ENCODE results near the gene CNNM3.
A peak's percentile ranks its signal among the peaks of the same experiment; 100 is the strongest.

Gene CNNM3

DNA sequence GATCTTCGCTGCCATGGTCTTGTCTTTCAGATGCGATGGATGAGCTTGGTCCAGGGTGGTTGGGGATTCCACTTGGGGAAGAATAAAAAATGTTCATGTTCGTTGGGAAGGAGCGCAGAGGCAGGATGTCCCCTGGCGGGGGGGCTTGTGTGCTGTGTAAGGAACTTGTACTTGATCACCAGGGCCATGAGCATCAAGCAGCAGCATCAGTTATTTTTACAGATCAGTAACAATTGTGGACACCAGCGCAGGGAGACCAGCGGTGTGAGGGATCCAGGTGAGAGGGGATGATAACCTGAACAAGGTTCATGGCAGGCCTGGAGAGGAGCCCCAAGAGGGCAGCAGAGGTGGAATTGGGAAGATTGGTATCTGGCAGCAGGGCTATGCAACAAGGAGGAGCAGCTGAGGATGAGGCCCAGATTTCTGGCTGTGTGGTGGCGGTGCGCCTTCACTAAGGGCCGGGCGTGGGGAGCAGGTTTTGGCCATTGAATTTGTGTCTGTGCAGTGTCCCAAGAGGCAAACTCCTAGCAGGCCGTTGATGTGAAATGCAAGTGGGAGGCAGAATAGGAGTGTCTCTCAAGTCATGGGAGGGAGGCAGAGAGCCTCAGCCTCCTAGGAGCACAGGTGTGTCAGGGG, 3.9 kb downstream of the CNNM3 start:
- DNase-seq = no peak

DNA sequence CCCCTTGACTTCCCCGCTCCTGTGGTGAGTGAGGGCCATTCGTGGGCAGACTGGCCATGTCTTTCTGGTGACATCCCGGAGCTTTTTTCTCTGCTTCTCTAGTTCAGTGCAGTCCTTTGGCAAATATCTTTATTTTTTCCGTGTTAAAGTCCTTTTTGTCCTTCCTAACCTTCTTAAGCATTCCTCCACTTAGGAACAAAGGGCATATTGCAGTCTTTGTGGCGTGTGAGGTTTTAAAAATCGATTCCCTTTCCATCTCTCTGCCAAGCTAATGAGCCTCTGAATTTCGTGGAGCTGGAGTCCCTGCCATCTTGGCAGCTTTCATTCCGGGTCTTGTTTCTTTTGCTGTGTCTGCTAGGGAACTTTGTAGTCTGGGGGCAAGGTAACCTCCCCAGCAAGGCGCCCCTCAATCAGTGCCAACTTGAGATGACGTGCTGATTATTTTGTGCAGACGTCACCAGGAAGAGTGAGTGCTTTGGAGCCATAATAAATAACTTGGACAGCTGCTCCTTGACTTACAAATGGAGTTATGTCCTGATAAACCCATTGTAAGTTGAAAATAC, 5.1 kb downstream of the CNNM3 start:
- DNase-seq = no peak

DNA sequence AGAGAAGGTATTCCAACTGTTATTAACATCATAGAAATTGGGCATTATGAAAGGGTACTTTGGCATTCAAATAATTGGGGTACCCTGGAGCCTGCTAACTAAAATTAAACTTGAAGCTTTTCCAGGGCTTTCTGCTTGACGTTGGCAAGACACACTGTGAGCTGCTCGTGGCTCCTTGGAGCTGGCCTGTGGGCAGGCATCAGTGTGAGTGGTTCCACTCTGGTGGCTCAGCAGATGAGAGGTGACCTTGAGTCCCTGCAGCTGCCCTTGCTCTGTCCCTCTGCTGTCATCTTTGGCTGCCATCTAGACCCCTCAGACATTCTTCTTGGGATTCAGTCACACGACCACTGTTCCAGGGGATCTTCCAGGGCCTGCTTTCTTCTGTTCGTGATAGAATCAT, 6.7 kb downstream of the CNNM3 start:
- DNase-seq = no peak

DNA sequence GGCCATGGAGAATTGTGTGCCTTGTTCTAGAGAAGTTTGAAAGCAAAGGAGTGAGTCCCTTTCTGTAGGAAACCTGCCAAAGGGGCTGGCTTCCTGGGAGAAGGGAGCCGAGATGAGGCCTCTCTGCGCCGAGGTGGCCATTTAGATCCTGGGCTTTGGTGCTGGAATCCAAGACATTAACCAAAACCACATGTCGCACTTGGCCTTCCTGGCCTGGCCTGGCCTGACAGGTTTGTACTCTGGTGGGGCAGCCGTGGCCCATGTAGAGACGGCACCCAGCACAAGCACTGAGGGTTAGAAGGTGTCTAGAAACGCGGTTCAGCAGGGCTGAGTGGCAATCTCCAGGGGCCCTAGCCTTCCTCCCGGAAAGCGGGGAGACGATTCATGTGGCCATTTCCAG, 7.1 kb downstream of the CNNM3 start:
- DNase-seq = no peak

DNA sequence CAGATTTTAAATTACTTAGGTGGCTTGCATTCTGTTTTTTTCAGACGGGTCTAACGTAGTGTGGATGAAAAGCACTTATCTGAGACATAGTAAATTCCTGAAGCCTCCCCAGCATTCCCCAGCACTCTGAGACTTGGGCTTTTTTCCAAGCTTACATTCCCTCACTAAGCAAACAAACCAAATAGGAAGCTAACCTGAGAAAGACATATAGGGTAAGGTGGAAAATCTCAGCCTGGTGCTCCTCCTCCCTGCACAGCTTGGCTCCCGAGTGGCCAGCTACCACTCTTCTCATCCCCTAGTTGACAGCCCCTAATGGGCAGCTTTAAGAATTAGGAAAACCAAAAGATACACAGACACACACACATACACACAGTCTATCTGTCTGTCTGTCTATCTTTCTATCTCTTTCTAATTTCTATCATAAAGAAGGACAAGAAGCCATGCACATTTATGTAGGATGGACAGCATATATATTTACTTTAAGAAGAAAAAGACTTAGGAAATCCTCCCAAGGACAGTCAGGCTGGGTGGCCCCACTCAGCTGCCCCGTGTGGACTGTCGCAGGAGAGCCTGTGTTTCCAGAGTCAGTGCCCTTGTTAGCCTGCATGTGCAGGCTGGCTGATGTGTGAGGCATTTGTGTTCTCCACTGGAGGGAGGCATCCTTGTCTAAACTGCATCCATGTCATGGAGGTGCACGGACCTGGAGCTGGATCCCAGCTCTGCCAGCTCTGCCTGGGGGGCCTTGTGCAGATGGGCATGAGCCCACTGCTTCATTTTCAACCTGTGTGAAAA, 8.2 kb downstream of the CNNM3 start:
- no peak for DNase-seq

DNA sequence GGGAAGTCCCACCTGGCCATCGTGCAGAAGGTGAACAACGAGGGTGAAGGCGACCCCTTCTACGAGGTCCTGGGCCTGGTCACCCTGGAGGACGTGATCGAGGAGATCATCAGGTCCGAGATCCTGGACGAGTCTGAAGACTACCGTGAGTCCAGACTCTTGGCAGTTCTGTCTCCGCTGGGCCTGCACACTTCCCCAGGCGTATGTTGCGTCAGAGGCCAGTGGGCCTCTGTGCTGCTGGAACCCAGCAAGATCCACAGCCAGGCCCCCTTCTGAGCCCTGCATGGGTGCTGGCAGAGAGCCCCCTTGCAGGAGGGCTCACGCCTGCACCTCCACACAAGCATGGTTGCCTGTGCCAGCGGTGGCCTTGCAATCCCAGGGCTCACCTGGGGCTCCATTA, 9.0 kb downstream of the CNNM3 start:
- DNase-seq = no peak

DNA sequence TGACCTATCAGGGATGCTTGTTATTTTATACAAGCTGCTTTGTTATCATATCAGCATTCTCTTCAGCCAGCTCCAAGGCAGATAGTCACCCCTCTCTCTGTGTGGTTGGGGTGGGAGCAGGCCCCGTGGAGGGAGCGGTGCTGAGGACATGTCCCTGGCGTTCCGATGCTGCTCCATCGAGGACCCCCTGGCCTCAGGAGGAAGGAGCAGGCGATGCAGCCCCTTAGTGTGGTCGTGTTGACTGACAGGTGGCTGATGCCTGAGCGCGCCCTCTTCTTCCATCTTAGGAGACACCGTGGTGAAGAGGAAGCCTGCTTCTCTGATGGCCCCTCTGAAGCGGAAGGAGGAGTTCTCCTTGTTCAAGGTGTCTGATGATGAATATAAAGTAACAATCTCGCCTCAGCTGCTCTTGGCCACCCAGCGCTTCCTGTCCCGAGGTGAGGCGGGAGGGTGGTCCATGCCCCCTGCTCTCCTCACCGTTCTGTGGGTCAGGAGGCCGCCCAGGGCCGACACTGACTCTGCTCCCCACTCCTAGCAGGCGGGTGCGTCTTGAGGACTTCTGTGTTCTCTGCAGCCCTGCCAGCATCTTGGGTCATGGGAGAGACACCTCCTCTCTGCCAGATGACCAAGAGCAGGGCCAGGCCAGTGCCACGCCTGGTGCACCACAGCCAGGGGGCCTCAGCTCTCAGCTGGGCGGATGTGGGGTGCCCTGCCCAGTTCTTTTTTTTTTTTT, 10.6 kb downstream of the CNNM3 start:
- DNase-seq = no peak

DNA sequence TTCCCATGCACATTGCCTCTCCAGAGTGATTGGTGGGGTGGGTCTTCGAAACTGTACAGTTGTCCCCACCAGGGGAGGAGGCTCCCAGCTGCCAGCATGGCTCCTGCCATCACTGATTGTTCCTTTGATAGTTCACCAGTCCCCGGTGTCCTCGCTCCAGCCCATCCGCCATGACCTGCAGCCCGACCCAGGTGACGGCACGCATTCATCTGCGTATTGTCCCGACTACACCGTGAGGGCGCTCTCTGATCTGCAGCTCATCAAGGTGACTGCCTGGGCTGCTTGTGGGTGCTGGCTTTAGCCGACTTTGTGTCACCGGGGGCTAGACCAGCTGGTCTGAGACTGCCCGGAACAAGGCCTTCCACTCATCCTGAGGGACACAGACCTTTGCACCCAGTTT, 12.4 kb downstream of the CNNM3 start:
- DNase-seq = no peak

DNA sequence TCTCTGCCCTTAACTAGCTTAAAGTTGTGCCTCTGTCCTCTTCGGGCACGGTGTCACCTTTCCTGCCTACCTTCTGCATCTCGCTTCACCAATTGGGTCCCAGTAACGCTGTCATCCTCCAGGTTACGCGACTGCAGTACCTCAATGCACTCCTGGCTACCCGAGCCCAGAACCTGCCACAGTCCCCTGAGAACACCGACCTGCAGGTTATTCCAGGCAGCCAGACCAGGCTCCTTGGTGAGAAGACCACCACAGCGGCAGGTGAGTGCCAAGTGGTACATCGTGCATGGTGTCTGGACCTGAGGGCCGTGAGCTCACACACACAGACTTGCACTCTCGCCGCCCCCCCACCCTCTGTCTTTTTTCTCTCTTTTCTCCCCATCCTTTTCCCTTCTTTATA, 12.8 kb downstream of the CNNM3 start:
- no peak for DNase-seq

DNA sequence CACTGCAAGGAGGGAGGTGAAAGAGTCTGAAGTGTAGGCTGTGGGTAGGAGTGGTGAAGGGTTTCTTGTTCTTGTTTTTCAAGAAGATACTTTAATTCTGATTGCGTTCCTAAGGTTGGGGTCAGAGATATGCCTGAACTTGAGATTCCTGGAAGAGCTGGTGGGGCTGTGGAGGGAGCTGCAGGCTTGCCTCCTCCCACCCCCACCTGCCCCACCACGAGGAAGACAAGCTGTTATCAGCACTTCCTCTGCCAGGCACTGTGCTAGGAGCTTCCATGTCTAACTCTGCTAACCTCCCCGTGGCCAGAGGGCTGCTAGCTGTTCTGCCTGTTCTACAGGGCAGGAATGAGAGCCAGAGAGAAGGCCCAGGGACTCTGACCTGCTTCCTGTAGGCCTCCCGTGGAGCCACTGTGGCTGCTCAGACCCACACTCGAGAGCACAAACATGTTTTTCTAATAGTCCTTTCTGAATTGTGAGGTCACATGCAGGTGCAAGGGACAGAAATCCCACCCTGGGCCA, 14.0 kb downstream of the CNNM3 start:
- DNase-seq = no peak

DNA sequence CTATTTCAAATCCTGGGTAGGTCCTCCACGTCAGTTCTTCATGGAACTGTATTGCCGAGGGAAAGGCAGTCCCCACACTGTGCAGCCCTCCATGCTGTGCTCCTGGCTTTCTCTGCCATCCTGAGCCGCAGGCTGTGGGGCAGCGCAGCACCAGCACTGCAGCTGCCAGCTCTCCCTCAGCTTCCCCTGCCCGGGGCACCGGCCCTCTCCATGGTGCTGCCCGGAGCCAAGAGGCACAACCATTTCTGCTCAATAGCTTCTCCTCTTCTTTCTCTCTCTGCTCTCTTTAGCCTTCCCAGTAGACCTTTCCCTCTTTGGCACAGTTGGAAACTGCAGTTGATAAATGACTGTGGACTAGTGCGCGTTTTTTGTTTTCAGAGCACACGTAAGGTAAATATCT, 15.6 kb downstream of the CNNM3 start:
- no peak for DNase-seq

DNA sequence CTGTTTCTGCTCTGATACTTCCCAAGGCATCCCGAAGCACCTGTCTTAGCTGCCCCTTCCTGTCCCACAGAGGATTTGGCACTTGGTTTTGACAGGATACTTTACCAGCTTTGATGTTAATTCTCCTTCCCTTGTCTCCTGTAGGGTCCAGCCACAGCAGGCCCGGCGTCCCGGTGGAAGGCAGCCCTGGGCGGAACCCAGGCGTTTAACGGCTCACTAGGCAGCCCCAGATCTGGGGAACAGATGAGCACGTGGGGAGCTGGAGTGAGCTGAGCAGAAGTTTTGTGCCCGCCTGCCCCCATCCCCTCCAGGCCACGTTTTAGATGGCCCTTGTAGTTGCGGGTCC, 16.3 kb downstream of the CNNM3 start:
- no peak for DNase-seq

DNA sequence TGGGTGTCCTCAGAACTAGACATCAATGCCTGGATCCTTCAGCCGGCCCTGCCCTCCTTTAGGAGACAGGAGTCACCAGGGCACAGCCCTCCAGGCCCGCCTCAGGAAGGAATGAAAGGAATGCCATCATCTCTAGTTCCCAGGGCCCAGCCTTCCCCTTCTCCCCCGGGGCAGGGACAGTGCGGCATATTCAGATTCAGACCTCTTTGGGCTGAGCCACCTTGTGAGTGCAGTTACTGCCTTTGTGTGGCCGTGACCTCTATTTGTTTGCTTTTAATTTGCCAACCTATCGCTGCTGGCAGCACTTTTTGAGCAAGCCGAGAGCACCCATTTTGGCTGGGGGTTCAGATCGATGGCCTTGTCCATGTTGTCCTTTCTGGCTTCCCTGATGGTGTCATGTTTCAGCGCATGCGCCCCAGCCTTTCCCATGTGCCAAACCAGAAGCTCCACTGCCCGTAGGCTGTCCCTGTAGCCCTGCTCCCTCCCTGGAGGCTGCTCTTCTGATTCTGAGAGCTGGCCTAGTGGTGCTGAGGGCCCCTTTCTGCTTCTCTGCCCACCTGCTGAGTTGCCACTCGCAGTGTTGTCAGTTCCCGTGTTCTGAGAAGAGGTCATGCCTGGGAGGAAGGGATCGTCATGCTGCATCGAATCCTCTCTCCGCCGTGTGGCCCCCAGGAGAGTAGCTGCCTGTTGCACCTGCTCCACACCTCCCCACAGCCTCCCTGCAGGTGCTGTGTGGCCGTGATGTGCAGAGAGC, 16.9 kb downstream of the CNNM3 start:
- peak; percentile 83 for DNase-seq

DNA sequence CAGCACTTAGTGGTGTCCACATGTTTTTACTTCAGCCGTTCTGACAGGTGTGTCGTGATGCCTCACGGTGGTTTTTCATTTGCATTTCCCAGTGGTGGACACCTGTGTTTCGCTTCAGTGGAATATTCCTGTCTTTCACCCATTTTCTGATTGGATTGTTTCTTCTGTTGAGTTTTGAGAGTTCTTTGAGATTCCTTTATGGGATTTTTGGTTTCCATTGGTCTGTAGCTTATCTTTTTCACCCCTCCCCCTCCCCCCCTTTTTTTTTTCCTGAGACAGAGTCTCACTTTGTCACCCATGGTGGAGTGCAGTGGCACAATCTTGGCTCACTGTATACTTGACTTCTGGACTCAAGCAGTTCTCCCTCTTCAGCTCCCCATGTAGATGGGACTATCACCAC, 19.8 kb downstream of the CNNM3 start:
- DNase-seq = no peak

DNA sequence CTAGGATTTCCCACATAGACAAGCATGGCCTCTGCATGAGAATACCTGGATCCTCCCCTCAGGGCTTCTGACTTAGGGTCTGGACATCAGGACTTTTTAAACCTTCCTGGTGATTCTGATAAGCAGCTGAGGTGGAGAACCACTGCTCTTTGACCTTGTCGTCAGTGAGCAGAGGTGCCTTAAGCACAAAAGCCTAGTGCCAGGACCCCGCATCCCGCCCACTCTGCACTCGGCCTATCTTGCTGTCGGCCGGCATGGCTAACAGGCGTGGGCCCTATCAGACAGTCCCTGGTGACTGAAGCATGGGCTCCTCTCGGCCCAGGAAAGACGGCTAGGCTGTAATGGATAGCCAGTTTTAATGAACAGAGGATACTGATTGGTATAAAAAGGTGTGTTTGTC, 21.5 kb downstream of the CNNM3 start:
- DNase-seq = no peak

DNA sequence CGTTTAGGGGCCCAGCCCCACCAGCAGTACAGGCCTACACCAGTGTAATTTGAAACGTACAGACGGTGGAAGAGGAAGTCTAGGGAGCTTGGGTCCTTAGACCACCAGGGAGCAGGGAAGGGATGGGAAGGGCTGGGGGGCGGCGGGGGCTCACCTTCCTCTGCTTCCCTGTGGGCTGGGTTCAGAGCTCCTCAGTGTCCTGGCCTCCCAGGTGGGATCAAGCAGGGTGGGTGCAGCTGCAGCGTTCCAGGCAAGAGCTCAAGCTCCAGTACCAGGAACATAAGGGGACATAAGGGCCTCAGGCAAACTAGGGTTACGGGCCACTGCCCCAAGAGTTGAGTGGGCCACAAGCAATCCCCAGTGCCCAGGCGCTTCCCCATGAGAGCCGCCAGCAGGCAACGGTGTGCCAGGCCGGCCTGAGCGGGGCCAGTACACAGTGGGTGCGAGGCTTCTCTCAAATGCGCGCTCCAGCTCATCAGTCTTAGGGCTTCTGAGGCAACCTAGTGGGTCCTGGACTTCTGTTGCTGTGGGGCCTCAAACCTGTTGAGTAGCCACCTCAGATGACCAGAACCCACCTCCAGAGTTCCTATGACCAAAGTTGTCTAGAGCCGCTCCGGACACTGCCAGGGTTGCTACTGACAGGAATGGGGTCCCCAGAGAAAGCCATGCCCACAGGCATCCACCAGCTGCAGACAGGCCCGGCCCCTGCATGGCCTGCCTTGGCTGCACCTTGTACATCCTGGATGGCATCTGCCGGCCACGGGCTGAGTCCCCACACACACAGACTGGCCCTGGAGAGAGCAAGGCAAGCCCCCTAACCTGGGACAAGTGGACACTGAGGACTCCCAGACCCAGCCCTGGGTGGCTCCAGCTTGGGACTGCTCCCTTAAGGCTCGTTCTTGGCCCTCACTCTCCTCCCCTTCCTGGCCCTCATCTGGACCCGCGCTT, 22.6 kb downstream of the CNNM3 start:
- DNase-seq = no peak

DNA sequence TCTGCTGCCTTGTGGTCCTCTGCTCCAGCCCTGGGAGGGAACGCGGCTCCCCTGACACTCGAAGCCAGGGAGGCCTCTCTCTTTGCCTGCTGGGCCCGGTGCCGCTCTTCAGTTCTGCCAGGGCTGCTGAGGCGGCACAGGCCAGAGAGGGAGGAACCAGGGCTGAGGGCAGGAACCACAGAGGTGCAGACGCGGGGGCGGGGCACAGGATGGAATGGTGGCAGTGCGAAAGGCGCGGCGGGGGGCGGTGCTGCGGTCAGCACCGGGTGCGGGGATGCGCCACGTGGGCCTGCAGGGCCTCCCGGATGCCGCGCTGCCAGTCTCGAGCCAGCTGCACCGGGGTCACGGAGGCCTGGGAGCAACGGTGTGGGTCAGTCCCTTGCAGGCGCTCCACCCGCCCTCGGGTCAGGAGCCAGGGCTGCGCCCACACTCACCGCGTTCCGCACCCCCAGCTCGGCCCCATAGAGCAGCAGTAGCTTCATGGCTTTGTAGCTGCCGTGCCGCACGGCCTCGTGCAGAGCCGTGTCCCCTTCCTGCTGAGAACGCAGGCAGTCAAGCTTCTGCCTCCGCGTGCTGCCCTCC, 23.3 kb downstream of the CNNM3 start:
- peak; percentile 65 for DNase-seq

DNA sequence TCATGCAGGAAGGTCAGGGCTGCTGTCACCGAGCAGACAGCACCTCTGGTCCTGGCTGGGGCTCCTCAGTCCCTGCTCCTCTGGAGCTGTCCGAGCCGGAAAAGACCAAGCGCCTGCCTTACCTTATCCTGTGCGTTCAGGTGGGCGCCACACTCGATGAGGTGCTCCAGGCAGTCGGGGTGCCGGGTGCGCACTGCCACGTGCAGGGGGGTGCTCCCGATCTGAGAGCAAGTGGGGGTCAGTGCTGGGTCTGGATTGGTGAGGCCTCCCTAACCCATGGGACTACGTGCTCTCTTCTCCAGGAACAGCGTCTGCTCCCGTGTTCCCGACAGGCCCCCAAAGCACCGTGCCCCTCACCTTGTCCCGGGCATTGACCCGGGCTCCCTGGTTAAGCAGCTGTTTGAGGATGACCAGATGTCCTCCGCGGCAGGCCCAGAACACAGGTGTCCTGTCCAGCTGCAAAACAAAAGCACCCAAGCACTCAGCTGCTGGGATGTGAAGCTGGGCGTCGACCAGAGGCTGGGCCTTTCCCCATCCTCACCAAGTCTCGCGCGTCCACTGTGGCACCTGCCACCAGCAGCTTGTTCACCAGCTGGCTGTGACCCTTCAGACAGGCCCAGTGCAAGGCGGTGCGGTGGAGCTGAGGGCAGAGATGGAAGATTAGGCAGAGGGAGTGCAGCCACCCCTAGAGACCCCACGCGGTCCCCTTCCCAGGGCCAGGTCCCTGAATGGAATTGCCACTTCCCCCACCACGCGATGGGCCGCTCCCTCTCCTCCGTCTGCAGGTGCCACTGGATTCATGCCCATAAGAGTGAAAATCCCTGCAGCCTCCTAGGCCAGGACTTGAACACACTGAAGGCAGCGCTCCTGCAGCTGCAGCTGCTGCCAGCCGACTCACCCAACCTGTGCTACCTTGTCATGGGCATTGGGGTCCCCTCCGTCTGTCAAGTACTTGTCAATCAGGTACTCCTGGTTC, 24.1 kb downstream of the CNNM3 start:
- no peak for DNase-seq

DNA sequence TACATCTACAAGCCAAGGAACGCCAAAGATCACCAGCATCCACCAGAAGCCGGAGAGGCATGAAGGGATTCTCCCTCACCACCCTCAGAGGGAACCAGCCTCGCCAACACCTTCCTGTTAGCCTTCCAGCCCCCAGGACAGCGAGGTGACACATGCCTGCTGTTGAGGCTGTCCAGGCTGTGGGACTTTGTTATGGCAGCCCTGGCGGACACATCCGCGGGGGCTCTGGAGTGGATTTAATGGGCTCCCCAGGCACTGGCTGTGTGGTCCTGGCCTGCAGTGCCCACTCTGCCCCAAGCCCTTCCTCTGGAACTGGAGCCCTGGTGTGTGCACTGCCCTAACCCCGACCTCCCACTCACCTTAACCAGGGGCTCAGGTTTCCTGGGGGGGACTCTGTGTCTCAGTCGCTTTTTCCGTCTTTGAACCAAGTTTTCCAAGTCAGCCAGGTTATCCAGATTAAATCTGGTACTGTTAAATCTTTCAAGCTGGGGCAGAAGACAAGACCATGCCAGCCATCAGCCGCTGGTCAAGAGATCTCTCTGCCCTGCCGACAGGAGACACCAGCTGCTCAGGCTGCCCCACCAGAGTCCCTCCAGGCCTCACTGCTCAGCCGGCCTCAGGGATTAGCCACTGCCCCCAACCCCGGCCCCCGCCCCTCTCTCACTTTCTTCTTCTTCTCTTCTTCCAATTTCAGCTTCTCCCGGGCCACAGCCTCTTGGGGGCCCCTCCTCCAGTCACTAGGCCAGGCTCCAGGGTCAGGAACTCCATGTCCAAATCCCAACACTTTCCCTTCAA, 25.8 kb downstream of the CNNM3 start:
- no peak for DNase-seq

Measured in retina (tissue), 1 donor.